Hepatocyte (in vitro differentiated cells): ENCODE data around the gene AMDHD2. TPM values are rescaled to one million over a fixed set of nuclear protein-coding genes. Genes with fewer than 3 reads are reported as not detected.

ENCODE experiments used
- microRNA counts: library from miRNA; unstranded; fragments of <30 nt; microRNA quantifications from one replicate; lab custom pipeline; 2017
- microRNA-seq: library from miRNA; unstranded; fragments of <30 nt; microRNA quantifications from one replicate; pipeline ENCODE4, GENCODE V29; 2017
- polyA plus RNA-seq: library from polyadenylated mRNA; unstranded; fragments of >200 nt; fragmentation: Nextera tagmentation; extraction: Ambion mirVana; gene quantifications from 2 replicates; pipeline ENCODE4 v1.2.1, GENCODE V29; 2016
- small RNA-seq: library from RNA; depleted of rRNA; stranded (forward); fragments of <200 nt; gene quantifications from one replicate; pipeline ENCODE3, GENCODE V24; 2014
- total RNA-seq: library from RNA; depleted of rRNA; stranded (reverse); fragments of >200 nt; gene quantifications from 2 replicates; pipeline ENCODE4 v1.2.3, GENCODE V29; 2014

AMDHD2 gene
- total and polyA plus RNA-seq, 2 experiments from 2014 or later: 43.6 to 70.8 TPM

MicroRNA genes within 50 kb of the gene (microRNA counts, 767-probe panel; counts per million panel counts)
- microRNA hsa-miR-3178 (lab: Ali Mortazavi, UCI): not detected

Small RNAs within 50 kb of the gene (microRNA-seq; reads per million reads assigned to microRNA genes)
- not detected for gene MIR3178

Small RNAs within 50 kb of the gene (small RNA-seq; reads per million reads assigned to genes)
- gene AC093525.1 (not detected), gene MIR3178 (not detected)

Other genes starting within 250 kb of the AMDHD2 start
- gene ABCA3, start 179.6 kb upstream of the AMDHD2 start, total RNA-seq: 1.5 and 1.8 TPM in 2 replicates
- 0.94 and 4.9 TPM in 2 replicates for gene ABCA3, start 179.6 kb upstream of the AMDHD2 start, polyA plus RNA-seq
- gene CCNF, start 90.9 kb upstream of the AMDHD2 start, total RNA-seq: 4.7 TPM in 2 replicates
- gene CCNF, start 90.9 kb upstream of the AMDHD2 start, polyA plus RNA-seq: 4.3 and 6.5 TPM in 2 replicates
- gene TEDC2, start 60.3 kb upstream of the AMDHD2 start, total RNA-seq: 6.2 and 7.6 TPM in 2 replicates
- gene TEDC2, start 60.3 kb upstream of the AMDHD2 start, polyA plus RNA-seq: 7.1 and 8.1 TPM in 2 replicates
- 4.5 and 4.8 TPM in 2 replicates for gene NTN3, start 49.1 kb upstream of the AMDHD2 start, total RNA-seq
- 1.1 and 2.4 TPM in 2 replicates for gene NTN3, start 49.1 kb upstream of the AMDHD2 start, polyA plus RNA-seq
- 10.4 and 13.6 TPM in 2 replicates for gene TBC1D24, start 45.2 kb upstream of the AMDHD2 start, total RNA-seq
- gene TBC1D24, start 45.2 kb upstream of the AMDHD2 start, polyA plus RNA-seq: 8.3 and 10.9 TPM in 2 replicates
- gene ATP6V0C, start 6.4 kb upstream of the AMDHD2 start, total RNA-seq: 81.4 and 89.8 TPM in 2 replicates
- 375 and 385 TPM in 2 replicates for gene ATP6V0C, start 6.4 kb upstream of the AMDHD2 start, polyA plus RNA-seq
- not detected in 2 replicates for gene CEMP1, start 11.0 kb downstream of the AMDHD2 start, total RNA-seq
- gene CEMP1, start 11.0 kb downstream of the AMDHD2 start, polyA plus RNA-seq: 11.1 and 21.6 TPM in 2 replicates
- 29.8 and 34.5 TPM in 2 replicates for gene PDPK1, start 17.6 kb downstream of the AMDHD2 start, total RNA-seq
- gene PDPK1, start 17.6 kb downstream of the AMDHD2 start, polyA plus RNA-seq: 23.6 and 27.1 TPM in 2 replicates
- 22.7 and 31.5 TPM in 2 replicates for gene KCTD5, start 162.2 kb downstream of the AMDHD2 start, total RNA-seq
- 24.5 and 32.2 TPM in 2 replicates for gene KCTD5, start 162.2 kb downstream of the AMDHD2 start, polyA plus RNA-seq
- 1.4 and 4.3 TPM in 2 replicates for gene PRSS27, start 199.9 kb downstream of the AMDHD2 start, total RNA-seq
- gene PRSS27, start 199.9 kb downstream of the AMDHD2 start, polyA plus RNA-seq: 1.4 and 4.8 TPM in 2 replicates
- 82.9 and 142 TPM in 2 replicates for gene SRRM2, start 232.3 kb downstream of the AMDHD2 start, total RNA-seq
- gene SRRM2, start 232.3 kb downstream of the AMDHD2 start, polyA plus RNA-seq: 403 and 666 TPM in 2 replicates